Measurements from ENCODE around the gene TMEM269.

TMEM269 gene

DNA sequence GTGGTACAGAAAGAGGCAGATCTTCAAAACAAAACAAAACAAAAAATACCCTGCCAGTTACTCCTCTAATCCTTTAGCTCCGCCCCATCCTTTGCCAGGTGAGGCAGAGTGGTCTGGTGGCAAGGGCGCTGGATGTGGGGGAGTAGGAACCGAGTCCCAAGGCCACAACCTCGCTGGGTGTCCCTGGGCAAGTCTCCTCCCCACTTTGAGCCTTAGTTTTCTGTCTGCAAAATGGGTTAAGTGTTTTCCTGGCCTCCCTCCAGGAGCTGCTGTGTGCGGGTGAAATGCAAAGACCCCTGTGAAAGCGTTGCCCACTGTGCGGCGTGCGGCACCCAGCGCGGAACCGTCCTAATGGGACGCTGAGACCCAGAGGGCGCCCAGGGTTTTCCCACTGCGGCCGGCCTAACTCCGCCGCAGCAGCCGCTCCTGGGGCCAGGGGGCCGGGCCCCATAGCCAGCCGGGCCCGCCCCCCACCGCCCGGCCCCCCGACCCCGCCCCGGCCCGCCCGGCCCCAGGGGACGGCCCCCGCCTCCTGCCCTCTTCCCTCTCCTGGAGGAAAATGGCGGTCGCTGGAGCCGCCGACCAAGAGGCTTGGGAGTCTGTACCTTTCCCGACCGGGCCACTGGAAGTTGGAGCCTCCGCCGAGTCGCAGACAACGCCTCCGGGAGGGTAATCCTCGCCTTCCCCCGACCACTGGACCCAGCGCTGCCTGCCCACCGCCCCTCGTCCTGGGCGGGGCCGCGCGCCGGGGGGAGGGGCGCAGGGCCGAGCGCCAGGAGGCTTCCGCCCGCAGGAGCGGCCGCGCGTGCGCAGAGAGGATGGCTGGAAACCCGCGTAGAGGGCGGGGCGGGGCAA, 32.0 kb downstream of the TMEM269 start, which contains the start of the genes ERMAP and SVBP:
TSS of gene ERMAP (plus strand) at position 538 of the 855 bp plus-strand sequence. CDS start 13,327 bp downstream, outside the sequence.
TSS of gene SVBP (minus strand) at position 813 of the 855 bp plus-strand sequence. CDS start 853 bp downstream, outside the sequence.
- in situ Hi-C loops (cut with MboI; ENCODE audit: low sequenced_read_pairs) = no loop called here

DNA sequence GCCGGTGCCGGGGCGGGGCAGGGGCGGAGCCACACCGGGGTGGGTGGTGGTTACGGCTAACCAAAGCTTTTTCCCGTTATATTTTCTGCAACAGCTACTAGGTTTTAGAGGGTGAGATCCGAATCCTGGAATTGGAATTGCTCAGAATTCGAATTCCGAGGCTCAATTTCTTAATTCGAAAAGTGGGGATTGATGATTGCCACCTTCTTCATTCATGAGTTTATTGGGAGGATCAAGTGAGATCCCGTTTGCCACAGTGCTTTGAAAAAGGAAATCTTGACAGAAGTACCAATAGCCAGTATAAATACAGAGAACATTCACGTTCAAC, 32.6 kb downstream of the TMEM269 start:
- in situ Hi-C loops (cut with MboI; ENCODE audit: low sequenced_read_pairs) = no loop called here

DNA sequence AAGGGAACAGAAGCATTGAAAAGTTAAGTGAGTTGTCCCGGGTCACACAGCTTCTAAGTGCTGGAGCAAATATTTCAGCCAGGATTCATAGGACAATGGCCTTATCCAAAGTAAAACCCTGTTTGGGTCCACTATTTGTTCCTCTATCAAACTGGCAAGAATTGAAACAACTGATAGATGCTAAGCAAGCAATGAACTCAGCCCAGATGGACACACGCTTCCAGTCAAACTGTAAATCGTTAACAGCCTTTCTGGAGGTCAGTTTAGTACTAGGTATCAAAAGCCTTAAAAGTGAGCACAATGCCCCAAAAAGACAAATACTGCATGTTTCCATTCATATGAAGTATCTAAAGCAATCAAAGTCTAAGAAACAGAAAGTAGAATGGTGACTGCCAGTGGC, 33.2 kb downstream of the TMEM269 start:
- in situ Hi-C loops (cut with MboI; ENCODE audit: low sequenced_read_pairs) = no loop called here

DNA sequence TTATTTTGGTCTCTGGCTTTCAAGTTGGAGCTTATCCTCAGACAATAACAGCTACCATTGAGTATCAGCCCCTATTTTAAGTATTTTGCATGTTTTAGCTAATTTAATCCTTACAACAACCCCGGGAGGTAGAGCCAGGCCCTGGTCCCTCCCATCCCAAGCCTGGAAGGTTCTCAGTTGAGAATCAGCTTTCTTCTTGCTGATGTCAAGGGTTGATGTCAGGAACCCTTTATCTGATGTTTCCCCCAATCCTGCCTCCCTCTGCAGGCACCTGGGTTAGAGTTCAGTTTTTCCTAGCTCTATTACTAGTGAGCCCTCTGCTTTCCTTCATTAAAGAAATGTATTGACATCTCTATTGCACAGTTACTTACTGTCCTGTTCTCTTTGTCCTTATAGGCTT, 36.0 kb downstream of the TMEM269 start:
- in situ Hi-C loops (cut with MboI; ENCODE audit: low sequenced_read_pairs) = no loop called here

DNA sequence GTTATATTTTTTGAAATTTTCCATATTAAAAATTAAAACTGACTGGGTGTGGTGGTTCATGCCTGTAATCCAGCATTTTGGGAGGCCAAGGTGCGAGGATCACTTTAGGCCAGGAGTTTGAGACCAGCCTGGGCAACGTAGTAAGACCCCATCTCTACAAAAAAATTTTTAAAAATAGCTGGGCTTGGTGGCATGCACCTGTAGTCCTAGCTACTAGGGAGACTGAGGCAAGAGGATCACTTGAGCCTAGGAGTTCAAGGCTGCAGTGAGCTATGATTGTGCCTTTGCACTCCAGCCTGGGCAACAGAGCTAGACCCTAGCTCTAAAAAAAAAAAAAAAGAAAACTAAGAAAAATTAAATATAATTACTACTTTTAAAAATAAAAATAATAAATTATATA, 36.9 kb downstream of the TMEM269 start:
- in situ Hi-C loops (cut with MboI; ENCODE audit: low sequenced_read_pairs) = no loop called here

DNA sequence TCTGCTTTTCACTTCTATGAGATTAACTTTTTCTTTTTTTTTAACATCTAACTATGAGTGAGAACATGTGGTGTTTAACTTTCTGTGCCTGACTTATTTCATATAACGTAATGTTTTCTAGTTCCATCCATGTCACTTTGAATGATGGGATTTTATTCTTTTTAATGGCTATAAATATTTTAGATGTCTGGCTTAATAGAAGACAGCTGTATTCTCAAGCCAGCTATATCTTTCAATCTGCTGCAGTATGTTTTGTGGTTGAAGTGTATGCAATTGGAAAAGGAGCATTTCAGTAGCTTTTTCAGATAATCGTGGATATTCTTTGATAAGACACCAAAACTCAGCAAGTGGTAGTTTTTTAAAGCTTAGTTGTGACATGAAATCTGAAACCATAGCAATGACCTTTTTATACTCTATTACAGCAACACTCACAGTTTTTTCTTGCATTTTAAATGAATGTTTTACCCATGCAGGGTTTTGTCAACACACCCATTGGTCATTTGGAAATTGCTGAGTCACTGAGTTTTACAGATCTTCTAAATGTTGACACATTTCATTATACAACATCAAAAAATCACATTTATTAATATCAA, 38.1 kb downstream of the TMEM269 start:
- in situ Hi-C loops (cut with MboI; ENCODE audit: low sequenced_read_pairs) = no loop called here

DNA sequence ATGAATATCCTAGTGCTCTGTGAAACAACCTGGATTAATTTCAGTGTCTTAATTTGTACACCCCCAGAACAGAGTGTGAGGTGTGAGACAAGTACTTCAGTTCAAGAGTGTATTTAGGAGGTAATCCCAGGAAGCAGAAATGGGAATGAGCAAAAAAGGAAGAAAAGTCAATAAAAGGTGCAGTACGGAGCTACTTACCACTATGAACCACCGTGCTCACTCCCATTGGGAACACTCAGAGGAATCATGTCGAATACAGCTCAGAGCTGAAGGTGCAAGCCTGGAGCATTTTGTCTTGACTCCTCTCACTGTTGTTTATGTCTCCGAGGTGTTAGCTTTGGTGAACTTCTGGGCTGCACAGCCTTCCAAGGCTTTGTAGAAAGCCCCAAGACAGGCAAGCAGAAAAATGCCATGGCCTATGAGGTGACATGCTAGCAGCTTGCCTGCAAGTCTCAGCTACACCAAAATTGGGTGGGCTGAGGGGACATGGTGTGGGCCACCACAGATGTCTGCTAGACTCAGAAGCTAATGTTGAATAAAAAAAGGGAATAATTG, 39.8 kb downstream of the TMEM269 start:
- in situ Hi-C loops (cut with MboI; ENCODE audit: low sequenced_read_pairs) = no loop called here

DNA sequence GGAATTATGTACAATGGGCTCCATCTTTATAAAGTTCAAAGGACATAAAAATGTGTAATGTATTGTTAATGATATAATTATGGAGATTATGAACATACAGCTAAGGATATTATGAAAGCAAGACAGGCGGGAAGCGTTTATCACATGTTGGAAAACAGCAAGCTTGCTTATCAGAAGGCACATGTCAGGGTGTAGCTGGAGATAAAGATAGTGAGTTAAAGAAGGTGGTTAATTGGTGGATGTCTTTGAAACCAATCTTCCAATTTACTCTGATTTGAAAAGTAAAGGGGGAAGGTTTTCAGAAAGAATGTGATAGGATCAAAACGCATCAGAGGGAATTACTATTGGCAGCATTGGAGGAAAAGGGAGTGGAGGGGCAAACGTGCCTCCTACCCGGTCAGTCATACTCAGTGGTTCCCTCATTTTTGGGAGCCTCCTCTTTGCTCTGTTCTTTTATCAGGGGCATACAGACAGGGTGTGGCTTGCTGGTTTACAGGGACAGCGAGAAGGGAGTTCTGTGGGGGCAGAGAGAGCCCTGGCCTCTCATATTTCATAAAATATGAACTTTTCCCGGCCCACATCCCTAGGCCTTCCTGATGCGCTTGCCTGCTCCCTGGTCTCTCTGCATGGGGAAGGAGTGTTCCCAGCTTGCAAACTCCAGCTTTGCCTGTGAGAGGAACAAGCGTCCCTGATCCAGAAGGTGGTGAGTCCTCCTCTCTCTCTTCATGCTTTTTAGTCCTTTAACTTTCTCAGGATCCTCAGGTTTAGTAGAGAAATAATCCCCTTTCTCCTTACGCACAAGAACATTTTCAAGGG, 40.5 kb downstream of the TMEM269 start:
- in situ Hi-C loops (cut with MboI; ENCODE audit: low sequenced_read_pairs) = no loop called here

DNA sequence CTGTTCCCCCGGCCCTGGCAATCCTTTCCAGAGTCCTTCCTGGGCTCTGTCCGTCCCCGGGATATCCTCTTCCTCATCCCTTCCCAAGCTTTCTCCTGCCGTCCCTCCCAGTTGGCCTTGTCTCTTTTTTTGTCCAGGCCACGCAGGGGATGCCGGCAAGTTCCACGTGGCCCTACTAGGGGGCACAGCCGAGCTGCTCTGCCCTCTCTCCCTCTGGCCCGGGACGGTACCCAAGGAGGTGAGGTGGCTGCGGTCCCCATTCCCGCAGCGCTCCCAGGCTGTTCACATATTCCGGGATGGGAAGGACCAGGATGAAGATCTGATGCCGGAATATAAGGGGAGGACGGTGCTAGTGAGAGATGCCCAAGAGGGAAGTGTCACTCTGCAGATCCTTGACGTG, 45.8 kb downstream of the TMEM269 start:
- in situ Hi-C loops (cut with MboI; ENCODE audit: low sequenced_read_pairs) = no loop called here

DNA sequence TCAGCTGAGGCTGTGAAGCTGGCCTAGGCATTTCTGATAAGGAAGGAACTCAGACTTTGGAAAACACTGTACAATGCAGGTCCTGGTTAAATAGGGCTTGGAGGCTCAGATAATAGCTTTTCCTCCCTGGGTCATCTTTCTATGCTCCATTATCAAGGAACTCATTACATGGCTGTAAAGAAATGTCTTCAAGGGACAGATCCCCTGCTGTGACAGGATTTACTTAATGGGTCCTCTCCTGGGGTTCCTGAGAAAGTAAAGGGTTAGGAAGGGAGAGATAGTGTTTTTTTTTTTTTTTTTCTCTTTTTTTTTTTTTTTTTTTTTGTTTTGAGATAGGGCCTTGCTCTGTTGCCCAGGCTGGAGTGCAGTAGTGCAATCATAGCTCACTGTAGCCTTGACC, 46.5 kb downstream of the TMEM269 start:
- in situ Hi-C loops (cut with MboI; ENCODE audit: low sequenced_read_pairs) = no loop called here

DNA sequence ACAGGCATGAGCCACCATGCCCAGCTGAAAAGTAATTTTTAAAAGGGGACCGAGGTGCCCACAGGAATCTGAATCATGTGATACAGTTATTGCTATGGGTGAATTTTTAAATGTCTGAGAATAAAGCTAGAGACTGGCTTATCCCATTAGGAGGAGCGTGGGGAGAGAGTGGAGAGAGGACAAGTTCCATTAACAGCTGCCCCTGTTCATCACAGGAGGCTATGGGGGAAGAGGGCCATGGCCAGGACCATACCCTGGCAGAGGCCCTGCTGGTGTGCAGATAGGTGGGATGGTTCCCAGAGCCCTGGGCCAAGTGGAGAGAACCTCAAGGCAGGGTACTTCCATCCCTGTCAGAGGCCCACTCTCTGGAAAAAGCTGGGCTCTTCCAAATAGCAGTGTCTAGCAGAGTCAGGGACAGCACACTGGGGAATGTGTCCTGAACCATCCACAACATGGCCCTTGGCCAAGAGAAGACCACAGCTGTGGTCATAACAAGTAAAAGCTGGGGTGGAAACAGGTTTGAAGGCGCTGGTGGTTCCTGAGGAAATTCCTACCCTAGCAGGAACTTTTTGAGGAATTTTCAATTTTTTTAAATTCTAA, 48.0 kb downstream of the TMEM269 start:
- in situ Hi-C loops (cut with MboI; ENCODE audit: low sequenced_read_pairs) = no loop called here

DNA sequence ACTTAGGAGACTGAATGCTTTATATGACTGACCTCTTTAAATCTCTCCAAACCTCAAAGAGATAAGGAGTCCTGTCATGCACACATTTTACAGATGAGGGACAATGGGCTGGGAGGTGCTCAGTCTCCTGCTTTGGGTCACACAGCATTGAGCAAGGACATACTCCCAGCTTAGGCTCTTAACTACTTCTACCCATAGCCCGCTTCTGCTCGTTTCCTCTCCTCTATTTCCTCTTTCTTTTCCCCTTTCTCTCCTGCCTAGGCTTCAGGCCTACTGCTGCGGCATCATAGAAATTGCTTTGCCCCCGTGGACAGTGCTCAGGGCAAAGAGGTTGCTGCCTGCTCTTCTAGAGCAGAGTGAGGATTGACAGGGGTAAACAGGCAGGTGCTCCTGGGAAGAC, 49.2 kb downstream of the TMEM269 start:
- in situ Hi-C loops (cut with MboI; ENCODE audit: low sequenced_read_pairs) = no loop called here

DNA sequence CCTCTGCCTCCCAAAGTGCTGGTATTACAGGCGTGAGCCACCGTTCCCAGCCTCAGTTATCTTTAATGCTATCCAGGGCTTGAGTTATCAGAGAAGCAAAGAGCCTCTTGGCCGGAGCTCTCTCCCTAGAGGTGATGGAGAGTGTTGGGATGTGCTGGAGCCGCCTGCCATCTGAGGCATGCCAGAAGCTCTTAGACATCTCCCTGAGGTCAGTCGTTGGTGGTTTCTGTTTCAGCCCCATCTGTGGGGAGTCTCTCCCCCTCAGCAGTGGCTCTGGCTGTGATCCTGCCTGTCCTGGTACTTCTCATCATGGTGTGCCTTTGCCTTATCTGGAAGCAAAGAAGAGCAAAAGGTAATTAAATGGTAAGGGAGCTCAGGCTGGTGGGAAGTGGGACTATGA, 50.0 kb downstream of the TMEM269 start:
- in situ Hi-C loops (cut with MboI; ENCODE audit: low sequenced_read_pairs) = no loop called here

DNA sequence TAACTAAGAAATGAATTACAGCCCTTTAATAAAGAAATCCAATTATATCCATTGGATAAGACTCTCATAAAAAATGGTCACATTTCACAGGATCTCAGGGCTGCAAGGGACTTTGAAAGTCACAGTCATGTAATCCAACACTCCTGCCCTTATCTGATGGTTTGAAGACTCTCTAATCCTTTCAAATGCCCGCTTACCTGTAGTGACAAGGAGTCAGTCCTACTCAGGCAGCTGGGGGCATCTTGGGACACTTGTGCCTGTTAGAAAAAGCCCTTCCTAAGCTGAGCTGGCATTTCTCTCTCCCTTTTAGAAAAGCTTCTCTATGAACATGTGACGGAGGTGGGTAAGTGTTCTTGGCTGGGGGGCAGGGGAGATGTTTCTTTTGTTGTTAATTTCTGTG, 50.6 kb downstream of the TMEM269 start:
- in situ Hi-C loops (cut with MboI; ENCODE audit: low sequenced_read_pairs) = no loop called here

DNA sequence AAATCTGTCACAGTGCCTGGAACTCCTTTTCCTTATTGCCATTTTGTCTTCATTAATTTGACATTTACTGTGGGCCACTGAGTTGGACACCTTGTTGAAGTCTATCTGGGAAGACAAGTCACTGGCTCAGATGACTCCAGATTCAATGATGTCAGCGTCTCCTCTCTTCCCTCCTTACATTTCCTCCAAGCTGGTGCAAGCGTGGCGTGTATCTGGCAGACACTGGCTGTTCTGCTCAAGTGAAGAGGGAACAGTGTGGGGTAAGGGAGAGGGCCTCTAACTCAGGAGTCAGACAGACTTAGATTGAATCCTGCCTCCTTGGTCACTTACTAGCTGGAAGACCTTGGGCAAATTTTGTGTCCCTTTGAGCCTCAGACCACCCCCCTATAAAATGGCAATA, 52.9 kb downstream of the TMEM269 start:
- in situ Hi-C loops (cut with MboI; ENCODE audit: low sequenced_read_pairs) = no loop called here

DNA sequence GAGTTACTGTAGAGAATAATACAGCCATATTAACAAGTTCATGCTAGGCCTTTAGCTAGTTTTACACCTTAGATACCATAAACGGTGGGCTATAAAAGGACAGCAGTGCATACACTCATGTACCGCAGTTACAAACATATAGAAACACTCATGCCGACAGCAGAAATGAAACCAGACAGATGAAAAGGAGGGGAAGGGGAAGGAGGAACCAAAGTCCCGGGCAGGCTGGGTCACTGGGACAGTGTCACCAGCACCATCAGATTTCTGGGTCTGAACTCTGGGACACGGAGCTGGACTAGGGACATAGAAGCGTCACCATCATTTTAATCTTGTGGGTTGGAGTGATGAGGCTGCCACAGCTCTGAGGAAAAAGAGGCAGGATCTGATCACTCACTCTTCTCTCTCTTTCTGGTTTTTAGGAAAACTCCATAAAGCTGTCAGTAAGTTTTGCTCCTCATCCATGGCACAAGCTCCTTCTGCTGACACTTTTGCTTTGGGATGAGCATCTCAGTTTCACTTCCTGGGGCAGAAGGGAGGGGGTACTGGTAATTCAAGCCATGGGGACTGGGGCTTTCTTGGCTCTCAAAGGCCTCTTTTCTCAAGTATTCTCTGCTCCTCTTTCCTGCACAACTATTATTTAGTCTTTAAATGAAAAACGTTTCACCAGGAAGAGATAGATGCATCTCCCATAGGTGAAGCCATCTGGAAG, 53.8 kb downstream of the TMEM269 start:
- in situ Hi-C loops (cut with MboI; ENCODE audit: low sequenced_read_pairs) = no loop called here

DNA sequence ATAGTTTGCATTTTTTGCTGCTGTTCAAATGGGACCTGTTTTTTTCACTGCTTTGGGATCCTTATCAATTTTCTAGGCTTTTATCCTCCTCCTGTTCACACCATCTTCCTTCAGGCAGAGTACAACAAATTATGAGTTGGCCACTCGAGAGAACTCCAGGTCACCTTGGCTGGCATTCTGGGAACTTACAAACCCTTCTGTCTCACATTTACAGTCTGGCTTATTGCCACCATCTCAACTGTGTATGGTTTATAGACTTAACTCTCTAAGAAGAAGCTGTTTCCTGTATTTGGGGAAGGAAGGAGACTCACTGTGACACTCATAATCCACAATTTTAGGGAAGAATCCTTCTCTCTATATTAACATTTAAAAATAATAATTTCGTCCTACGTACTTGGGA, 56.2 kb downstream of the TMEM269 start:
- in situ Hi-C loops (cut with MboI; ENCODE audit: low sequenced_read_pairs) = no loop called here

DNA sequence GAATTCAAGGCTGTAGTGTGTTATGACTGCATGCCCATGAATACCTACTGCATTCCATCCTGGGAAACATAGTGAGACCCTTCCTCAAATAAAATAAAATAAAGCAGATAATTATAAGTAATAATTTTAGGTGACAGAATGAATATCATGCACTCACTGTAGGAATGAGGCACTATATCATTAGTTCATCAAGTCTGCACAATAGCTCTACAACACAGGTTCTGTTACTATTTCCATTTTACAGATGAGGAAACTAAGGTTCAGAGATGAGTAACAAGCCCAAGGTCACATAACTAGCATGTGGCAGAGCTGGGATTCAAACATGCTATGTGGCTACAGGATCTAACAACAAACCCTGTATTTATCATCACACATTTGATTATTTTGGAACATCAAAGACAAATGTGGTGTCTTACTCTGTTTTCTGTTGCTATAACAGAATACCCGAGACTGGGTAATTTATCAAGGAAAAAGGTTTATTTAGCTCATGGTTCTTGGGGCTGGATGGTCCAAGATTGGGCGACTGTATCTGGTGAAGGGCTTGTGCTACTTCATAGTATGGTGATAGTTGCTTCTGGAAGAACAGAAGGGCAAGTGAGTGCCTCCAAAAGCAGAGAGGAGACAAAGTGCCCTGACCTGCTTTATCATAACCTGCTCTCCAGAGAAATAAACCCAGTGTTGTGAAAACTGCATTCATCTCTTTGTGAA, 56.8 kb downstream of the TMEM269 start:
- in situ Hi-C loops (cut with MboI; ENCODE audit: low sequenced_read_pairs) = no loop called here

DNA sequence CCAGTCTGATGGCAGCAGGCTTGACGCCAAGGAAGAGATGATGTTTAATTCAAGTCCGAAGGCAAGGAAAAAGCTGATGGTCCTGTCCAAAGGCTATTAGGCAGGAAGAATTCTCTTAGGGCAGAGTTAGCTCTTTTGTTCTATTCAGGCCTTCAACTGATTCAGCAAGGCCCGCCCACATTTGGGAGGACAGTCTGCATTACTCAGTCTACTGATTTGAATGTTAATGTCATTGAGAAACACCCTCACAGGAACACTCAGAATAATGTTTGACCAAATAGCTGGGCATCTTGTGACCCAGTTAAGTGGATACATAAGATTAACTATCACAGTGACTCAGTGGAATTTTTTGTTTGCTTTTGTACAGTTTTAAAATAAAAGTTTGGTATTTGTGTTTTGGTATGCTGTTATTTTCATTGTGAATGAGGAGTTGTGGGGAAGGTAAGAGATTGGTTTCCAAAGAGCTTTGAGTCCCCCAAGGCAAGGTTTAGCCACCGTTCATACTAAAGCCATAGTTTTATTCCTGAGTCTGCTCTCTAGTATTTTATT, 59.9 kb downstream of the TMEM269 start:
- in situ Hi-C loops (cut with MboI; ENCODE audit: low sequenced_read_pairs) = no loop called here
